HUES6 (cell line): Measurements from ENCODE around the gene COL25A1.

Source experiments
- H3K27ac ChIP-seq: 2 replicates; pipeline ENCODE4 v1.7.0; 2013; ENCODE audit warnings: low read depth, mild to moderate bottlenecking, low read length, inconsistent platforms
- H3K27me3 ChIP-seq: 2 replicates; pipeline ENCODE4 v1.6.1; 2013; ENCODE audit warnings: low read length; ENCODE audit not compliant: control insufficient read depth, insufficient read depth
- H3K36me3 ChIP-seq: 2 replicates; pipeline ENCODE4 v1.6.1; 2013; ENCODE audit warnings: low read length; ENCODE audit not compliant: control insufficient read depth, insufficient read depth
- H3K4me1 ChIP-seq: 2 replicates; pipeline ENCODE4 v1.6.1; 2013; ENCODE audit warnings: low read length; ENCODE audit not compliant: control insufficient read depth, insufficient read depth
- H3K4me3 ChIP-seq: 2 replicates; pipeline ENCODE4 v1.5.1; 2013; ENCODE audit warnings: low read depth, low read length
- H3K9ac ChIP-seq: one replicate; pipeline ENCODE4 v1.6.1; 2013; ENCODE audit warnings: mild to moderate bottlenecking, low read length
- H3K9me3 ChIP-seq: 2 replicates; pipeline ENCODE4 v1.6.1; 2013; ENCODE audit warnings: low read depth, low read length; ENCODE audit not compliant: control insufficient read depth, insufficient read depth

The COL25A1 gene

DNA sequence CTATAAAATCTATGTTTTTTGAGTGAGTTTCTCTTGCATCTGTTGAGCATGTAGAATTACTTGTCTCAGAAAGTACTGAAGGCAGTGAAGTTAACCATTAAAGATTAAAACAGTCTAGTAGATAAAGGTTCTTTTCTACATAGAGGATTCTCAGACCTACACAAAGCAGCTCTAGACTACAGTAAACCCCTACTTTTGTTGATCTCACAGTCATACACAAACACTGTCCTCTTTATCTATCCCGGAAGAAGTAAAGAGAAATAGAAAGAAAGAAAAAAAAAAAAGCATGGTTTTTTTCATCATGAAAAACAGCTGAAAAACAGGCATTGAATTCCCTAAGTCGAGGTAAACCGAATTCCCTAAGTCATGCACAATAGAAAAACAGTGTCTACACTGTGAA lies 58.6 kb downstream of the COL25A1 start:
- H3K27me3 ChIP-seq = no peaks in the 10 kb centered on the region
- no peaks in the 10 kb centered on the region for H3K36me3 ChIP-seq
- H3K4me1 ChIP-seq = no peaks in the 10 kb centered on the region
- H3K27ac ChIP-seq = no peak overlapping the region
- H3K9ac ChIP-seq = no peak overlapping the region
- H3K4me3 ChIP-seq = no peak overlapping the region
- H3K9me3 ChIP-seq = no peaks in the 10 kb centered on the region

DNA sequence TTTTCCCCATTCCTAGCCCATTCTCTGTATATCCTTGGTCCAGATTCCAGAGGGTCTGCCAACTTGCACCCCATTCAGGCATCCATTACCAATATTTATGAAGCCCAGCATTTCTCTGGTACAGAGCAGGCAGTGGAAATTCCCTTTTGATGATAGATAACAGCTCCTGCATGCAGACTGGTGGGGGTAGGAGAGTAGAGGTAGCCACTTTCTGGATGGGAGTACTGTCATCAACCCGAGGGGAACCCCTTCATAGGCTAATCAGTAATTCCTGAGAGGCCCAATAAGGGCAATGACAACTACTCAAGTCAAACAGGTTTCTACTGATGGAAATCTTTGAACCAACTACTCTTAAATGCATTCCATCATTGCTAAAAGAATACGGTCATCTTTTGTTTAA lies 63.7 kb downstream of the COL25A1 start:
- H3K27ac ChIP-seq = no peak overlapping the region
- H3K4me3 ChIP-seq = no peak overlapping the region
- H3K9me3 ChIP-seq = peaks cover 2% of the 10 kb centered on the region
- H3K36me3 ChIP-seq = no peaks in the 10 kb centered on the region
- H3K9ac ChIP-seq = no peak overlapping the region
- H3K4me1 ChIP-seq = no peaks in the 10 kb centered on the region
- H3K27me3 ChIP-seq = no peaks in the 10 kb centered on the region

DNA sequence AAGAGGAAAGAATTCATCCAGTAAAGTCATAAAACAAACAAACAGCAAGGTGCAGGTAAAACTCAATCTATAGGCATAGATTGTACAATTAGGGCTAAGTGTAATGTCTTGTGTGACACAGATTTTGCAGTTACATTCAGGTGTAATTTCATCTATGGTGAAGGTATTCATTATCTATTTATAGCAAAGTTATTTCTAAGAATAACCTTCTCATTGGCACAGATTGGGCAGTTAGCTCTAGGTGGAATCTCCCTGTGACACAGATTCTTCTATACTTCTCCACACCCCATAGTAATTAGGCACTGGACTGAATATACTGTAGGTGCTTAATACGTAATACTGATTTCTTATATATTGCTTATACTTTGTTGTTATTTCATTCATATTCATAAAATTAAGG lies 66.8 kb downstream of the COL25A1 start:
- Histone ChIP-seq H3K4me3 (no peak overlapping the region), H3K27ac (no peak overlapping the region), H3K9me3 (peaks cover 2% of the 10 kb centered on the region), H3K36me3 (no peaks in the 10 kb centered on the region), H3K9ac (no peak overlapping the region), H3K4me1 (no peaks in the 10 kb centered on the region), H3K27me3 (no peaks in the 10 kb centered on the region)

DNA sequence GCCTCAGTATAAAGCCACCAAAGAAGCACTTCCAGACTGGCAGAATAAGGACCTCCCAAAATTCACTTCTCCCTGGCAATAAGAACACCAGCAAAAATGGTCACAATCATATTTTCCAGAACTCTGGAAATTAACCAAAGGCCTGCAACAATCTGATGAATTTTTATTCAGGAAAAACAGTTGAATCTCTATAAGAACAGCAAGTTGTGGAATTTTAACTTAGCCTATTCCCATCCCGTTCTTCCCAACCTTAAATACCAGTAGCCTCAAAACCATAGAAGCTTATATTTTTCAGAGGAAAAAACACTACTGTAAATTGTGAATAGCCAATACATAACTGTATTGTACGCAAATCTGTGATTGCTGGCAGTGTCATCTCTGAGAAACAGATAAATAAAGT lies 67.9 kb downstream of the COL25A1 start:
- Histone ChIP-seq H3K9ac (no peak overlapping the region), H3K27me3 (no peaks in the 10 kb centered on the region), H3K27ac (no peak overlapping the region), H3K4me1 (no peaks in the 10 kb centered on the region), H3K9me3 (peaks cover 2% of the 10 kb centered on the region), H3K36me3 (no peaks in the 10 kb centered on the region), H3K4me3 (no peak overlapping the region)

DNA sequence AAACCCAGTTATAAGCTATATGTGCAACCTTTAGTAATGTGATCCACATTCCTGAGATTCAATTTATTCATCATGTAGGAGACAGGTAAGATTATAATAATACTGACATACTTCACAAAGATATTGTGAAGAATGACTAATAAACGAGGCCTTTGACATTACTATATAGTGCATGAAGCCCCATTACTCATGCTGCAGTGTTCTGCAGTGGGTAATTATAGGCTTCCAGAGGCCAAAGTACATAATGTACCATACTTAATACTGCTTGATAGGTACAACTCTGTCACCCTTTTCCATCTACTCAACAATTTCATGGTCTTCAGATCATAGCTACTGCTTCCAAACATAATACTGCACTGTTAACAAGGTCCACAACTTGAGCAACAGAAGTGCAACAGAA lies 68.9 kb downstream of the COL25A1 start:
- H3K4me3 ChIP-seq = no peak overlapping the region

DNA sequence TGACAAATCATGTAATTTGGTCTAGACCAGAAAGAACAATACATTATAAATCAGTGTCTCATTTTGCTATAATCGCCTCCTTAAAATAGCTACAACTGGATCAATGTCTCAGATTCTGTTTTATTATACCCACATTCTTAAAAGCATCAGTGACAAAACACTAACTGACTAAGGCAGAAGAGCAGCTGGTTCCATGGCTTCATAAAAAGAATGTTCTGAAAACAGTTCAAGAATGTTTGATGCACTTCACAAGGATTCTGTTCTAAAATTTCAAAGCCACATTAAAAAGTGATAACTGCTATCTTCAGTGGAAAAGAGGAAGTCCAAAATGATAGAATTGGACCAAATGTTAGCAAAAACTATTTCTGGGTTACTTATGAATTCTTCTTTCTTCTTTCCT lies 69.8 kb downstream of the COL25A1 start:
- Histone ChIP-seq H3K4me3 (no peak overlapping the region), H3K4me1 (no peaks in the 10 kb centered on the region), H3K27me3 (no peaks in the 10 kb centered on the region), H3K9ac (no peak overlapping the region), H3K36me3 (no peaks in the 10 kb centered on the region), H3K27ac (no peak overlapping the region), H3K9me3 (peaks cover 2% of the 10 kb centered on the region)

More for the DNA sequence above, 68.9 kb downstream of the COL25A1 start:
- Histone ChIP-seq H3K36me3 (no peaks in the 10 kb centered on the region), H3K27ac (no peak overlapping the region), H3K4me1 (no peaks in the 10 kb centered on the region), H3K27me3 (no peaks in the 10 kb centered on the region), H3K9ac (no peak overlapping the region), H3K9me3 (peaks cover 2% of the 10 kb centered on the region)

DNA sequence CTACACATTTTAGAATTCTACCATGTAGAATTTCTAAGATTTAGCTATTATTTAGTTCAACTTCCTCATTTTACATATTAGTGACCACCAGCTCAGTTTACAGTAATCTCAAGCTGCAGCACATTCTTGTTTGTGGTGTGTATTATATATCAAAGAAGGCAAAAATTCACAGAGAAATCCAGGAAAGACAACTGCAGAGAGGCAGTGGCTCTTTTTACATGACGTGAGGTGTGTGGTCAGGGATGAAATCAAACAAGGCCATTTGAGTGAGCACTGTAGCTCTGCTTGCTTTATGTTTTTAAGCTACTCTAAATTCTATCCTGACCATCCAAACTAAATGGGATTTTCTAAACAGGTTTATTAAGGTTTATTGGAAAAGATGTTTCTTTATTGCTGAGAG lies 71.1 kb downstream of the COL25A1 start:
- H3K36me3 ChIP-seq = no peaks in the 10 kb centered on the region
- H3K4me1 ChIP-seq = no peaks in the 10 kb centered on the region
- no peak overlapping the region for H3K9ac ChIP-seq
- H3K9me3 ChIP-seq = peaks cover 2% of the 10 kb centered on the region
- H3K27me3 ChIP-seq = no peaks in the 10 kb centered on the region
- no peak overlapping the region for H3K27ac ChIP-seq
- H3K4me3 ChIP-seq = no peak overlapping the region

DNA sequence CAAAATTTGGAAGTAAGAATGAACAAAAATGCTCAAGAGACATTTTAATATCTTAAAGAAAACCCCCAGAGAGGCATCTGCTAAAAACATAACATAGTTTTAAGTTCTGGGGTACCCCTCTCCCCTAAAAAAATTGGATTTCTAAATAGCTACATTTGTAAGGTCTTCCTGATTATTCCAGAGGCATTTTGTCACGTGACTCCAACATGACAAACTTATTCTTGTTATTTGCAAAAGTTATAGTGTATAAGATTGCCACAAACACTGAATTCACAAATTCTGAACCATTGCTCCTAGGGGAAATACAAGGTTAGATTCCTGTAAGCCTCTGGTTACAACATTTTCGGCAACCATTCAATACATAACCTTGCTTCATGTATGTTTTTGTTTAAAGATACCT lies 73.4 kb downstream of the COL25A1 start:
- no peak overlapping the region for H3K4me3 ChIP-seq
- H3K9ac ChIP-seq = no peak overlapping the region
- no peaks in the 10 kb centered on the region for H3K4me1 ChIP-seq
- H3K27me3 ChIP-seq = no peaks in the 10 kb centered on the region
- no peak overlapping the region for H3K27ac ChIP-seq
- no peaks in the 10 kb centered on the region for H3K36me3 ChIP-seq
- H3K9me3 ChIP-seq = no peaks in the 10 kb centered on the region

DNA sequence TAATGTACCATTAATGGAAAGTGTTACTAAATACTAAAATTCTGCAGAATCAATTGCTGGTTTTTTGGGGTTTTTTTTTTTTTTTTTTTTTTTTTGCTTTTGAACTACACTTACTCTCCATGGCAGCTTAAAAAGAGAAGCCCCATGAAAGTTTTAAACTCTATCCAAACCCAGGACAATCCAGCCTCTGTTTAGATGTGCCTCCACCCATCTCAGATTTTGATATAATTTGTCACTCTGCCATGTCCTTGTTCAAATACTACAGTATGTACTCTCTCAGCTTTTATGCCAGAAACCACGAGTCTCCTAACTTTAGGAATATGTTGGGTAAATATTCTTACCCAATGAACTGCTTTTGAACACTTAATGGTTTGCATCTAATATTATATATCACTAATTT lies 84.2 kb downstream of the COL25A1 start:
- Histone ChIP-seq H3K4me3 (no peak overlapping the region), H3K36me3 (no peaks in the 10 kb centered on the region), H3K27me3 (no peaks in the 10 kb centered on the region), H3K4me1 (no peaks in the 10 kb centered on the region), H3K9me3 (no peaks in the 10 kb centered on the region), H3K9ac (no peak overlapping the region), H3K27ac (no peak overlapping the region)

DNA sequence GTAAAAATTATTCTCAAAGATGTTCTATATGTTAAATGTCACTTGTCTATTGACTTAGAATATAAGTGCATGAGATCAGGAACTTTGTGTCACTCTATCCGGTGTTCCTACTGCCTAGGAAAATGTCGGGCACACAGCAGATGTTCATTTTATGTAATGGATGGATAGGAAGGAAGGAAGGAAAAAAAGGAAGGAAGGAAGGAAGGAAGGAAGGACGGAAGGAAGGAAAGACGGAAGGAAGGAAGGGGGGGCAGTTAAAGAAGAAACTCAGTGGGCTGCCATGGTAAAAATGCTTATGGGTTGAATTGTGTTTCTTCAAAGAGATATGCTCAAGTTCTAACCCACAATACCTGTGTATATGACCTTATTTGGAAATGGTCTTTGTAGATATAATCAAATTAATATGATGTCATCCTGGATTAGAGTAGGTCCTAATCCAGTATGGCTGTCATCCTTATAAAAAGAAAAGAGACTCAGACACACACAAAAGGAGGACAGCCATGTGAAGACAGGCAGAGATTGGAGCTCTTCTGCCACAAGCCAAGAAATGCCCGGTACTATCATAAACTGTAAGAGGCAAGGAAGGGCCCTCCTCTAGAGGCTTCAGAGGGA lies 86.3 kb downstream of the COL25A1 start:
- Histone ChIP-seq H3K4me3 (no peak overlapping the region), H3K9me3 (no peaks in the 10 kb centered on the region), H3K27me3 (no peaks in the 10 kb centered on the region), H3K9ac (no peak overlapping the region), H3K4me1 (no peaks in the 10 kb centered on the region), H3K27ac (no peak overlapping the region), H3K36me3 (no peaks in the 10 kb centered on the region)

DNA sequence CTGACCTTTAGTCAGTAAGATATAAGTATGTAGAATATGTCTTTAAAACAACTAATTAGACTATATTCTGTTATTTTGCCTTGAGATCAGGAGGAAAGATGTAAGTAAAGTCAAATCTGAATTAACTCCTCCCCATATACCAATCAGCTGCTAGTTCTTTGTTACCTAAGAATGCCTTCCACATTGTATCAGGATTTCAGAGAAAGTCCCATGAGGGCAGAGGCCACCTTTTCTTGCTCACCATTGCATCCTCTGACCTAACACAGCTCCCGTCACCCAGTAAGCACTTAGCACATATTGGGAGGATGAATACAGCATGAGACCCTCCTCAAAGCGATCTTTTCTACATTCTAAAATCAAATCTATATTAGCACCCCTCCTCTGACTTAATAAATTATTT lies 87.0 kb downstream of the COL25A1 start:
- no peak overlapping the region for H3K27ac ChIP-seq
- H3K27me3 ChIP-seq = no peaks in the 10 kb centered on the region
- no peaks in the 10 kb centered on the region for H3K4me1 ChIP-seq
- H3K36me3 ChIP-seq = no peaks in the 10 kb centered on the region
- no peak overlapping the region for H3K9ac ChIP-seq
- no peak overlapping the region for H3K4me3 ChIP-seq
- H3K9me3 ChIP-seq = no peaks in the 10 kb centered on the region
